Measurements from ENCODE around the gene LCOR. TPM values are rescaled to one million over a fixed set of nuclear protein-coding genes. Genes with fewer than 3 reads are reported as not detected.

Gene LCOR
- total and polyA plus RNA-seq, 2 of the 13 experiments (the other 11 are each of a cell fraction or from before 2014, with no cell fraction given) = 12.4 to 23.7 TPM

DNA sequence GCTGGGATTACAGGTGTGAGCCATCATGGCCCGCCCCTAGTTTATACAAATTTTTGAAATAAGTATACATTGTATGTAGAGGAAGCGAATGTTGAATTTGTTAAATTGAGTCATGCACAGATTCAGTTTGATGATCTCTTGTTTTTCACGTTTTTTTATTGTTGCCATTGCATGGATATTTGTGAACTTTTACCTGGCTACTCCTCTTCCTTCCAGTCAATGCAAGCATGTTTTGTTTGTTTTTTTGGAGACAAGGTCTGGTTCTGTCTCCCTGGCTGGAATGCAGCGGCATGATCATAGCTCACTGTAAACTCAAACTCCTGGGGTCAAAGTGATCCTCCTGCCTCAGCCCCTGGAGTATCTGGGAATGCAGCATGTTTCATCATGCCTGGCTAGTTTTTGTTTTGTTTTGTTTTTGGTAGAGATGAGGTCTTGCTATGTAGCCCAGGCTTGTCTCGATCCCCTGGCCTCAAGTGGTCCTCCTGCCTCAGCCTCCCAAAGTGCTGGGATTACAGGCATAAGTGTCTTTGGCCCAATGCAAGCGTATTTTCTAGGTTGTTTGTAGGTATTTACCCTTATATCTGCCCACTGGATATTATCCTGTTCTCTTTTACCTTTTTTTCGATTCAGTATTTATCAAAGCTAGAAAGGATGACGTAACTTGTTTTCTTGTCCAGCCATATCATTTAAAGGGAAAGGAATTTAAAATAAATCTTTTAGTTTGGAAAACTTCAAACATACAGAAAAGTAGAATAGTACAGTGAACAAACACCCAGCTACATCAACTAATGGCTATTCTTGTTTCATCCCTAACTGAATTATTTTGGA, 11.0 kb downstream of the LCOR start (continued):
- peak; percentile 62; the same call in 1 of the 2 replicates for TF ChIP-seq YEATS4 (CRISPR knock-in tag; IDR thresholded peaks at IDR 0.05; ENCODE audit: borderline replicate concordance)
- TF ChIP-seq ARNT (IDR thresholded peaks at IDR 0.05) = no peak
- TF ChIP-seq, protein P1, sequence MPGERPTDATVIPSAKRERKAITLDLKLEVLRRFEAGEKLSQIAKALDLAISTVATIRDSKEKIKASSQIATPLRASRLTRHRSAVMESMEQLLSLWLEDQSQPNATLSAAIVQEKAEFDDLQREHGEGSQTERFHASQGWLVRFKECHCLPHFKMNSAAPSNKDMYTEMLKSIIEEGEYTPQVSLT (CRISPR knock-in tag; IDR thresholded peaks at IDR 0.05; ENCODE audit: borderline replicate concordance, low read depth) = no peak
- TF ChIP-seq, protein P2, sequence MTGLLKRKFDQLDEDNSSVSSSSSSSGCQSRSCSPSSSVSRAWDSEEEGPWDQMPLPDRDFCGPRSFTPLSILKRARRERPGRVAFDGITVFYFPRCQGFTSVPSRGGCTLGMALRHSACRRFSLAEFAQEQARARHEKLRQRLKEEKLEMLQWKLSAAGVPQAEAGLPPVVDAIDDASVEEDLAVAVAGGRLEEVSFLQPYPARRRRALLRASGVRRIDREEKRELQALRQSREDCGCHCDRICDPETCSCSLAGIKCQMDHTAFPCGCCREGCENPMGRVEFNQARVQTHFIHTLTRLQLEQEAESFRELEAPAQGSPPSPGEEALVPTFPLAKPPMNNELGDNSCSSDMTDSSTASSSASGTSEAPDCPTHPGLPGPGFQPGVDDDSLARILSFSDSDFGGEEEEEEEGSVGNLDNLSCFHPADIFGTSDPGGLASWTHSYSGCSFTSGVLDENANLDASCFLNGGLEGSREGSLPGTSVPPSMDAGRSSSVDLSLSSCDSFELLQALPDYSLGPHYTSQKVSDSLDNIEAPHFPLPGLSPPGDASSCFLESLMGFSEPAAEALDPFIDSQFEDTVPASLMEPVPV (CRISPR knock-in tag; IDR thresholded peaks at IDR 0.05) = no peak
- TF ChIP-seq PAF1 (CRISPR knock-in tag; IDR thresholded peaks at IDR 0.05) = no peak
- TF ChIP-seq HMGA1 (CRISPR knock-in tag; conservative IDR thresholded peaks at IDR 0.05) = no peak
- no peak for TF ChIP-seq RBFOX2 (IDR thresholded peaks at IDR 0.05; ENCODE audit: low read depth, low read length)
- no peak for TF ChIP-seq ZNF468 (CRISPR knock-in tag; IDR thresholded peaks at IDR 0.05)
- TF ChIP-seq SSRP1 (CRISPR knock-in tag; IDR thresholded peaks at IDR 0.05) = peak; percentile 89; the same call in 1 of the 2 replicates
- TF ChIP-seq TARDBP (CRISPR knock-in tag; IDR thresholded peaks at IDR 0.05) = peak; percentile 86; the same call in 1 of the 2 replicates
- no peak for TF ChIP-seq HIVEP1 (CRISPR knock-in tag; IDR thresholded peaks at IDR 0.05)
- no peak for TF ChIP-seq ZNF691 (CRISPR knock-in tag; IDR thresholded peaks at IDR 0.05; ENCODE audit: borderline replicate concordance, low read depth)
- TF ChIP-seq, protein P3, sequence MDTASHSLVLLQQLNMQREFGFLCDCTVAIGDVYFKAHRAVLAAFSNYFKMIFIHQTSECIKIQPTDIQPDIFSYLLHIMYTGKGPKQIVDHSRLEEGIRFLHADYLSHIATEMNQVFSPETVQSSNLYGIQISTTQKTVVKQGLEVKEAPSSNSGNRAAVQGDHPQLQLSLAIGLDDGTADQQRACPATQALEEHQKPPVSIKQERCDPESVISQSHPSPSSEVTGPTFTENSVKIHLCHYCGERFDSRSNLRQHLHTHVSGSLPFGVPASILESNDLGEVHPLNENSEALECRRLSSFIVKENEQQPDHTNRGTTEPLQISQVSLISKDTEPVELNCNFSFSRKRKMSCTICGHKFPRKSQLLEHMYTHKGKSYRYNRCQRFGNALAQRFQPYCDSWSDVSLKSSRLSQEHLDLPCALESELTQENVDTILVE (CRISPR knock-in tag; IDR thresholded peaks at IDR 0.05) = peak; percentile 90
- TF ChIP-seq ZNF30 (CRISPR knock-in tag; IDR thresholded peaks at IDR 0.05) = no peak
- TF ChIP-seq ZNF749 (CRISPR knock-in tag; IDR thresholded peaks at IDR 0.05; ENCODE audit: borderline replicate concordance) = no peak
- no peak for TF ChIP-seq ZFP36L1 (CRISPR knock-in tag; IDR thresholded peaks at IDR 0.05)
- TF ChIP-seq ZNF556 (CRISPR knock-in tag; IDR thresholded peaks at IDR 0.05; ENCODE audit: borderline replicate concordance) = peak; percentile 31; the same call in 1 of the 2 replicates
- no peak; the same call in 1 of the 2 replicates for TF ChIP-seq ZBTB4 (CRISPR knock-in tag; IDR thresholded peaks at IDR 0.05; ENCODE audit: borderline replicate concordance)
- TF ChIP-seq ZNF780A (CRISPR knock-in tag; IDR thresholded peaks at IDR 0.05) = no peak
- TF ChIP-seq ZBTB3 (CRISPR knock-in tag; IDR thresholded peaks at IDR 0.05; ENCODE audit: borderline replicate concordance, low read depth) = peak; percentile 64; the same call in 1 of the 2 replicates
- no peak for TF ChIP-seq ZNF569 (CRISPR knock-in tag; IDR thresholded peaks at IDR 0.05; ENCODE audit: borderline replicate concordance)
- no peak for TF ChIP-seq ZNF768 (CRISPR knock-in tag; IDR thresholded peaks at IDR 0.05)
- no peak for TF ChIP-seq ZNF589 (CRISPR knock-in tag; conservative IDR thresholded peaks at IDR 0.05)
